ENCODE results near the gene HLA-DRB5.
"Not testable (repeated sequence)": the region's sequence is repeated elsewhere in the genome, so short reads cannot be mapped to it uniquely, and the experiment has no call there.

HLA-DRB5 gene

GRCh38 chr6:32501016-32501415 lies 29.1 kb downstream of the HLA-DRB5 start:
- no peak for DNase-seq (ENCODE audit: low read depth in 3 of 3)

- DNase-seq (ENCODE audit: low read depth in 3 of 3): no peak
Observed at GRCh38 chr6:32492351-32492750, 37.7 kb downstream of the HLA-DRB5 start.

GRCh38 chr6:32491700-32492099 lies 38.4 kb downstream of the HLA-DRB5 start:
- no peak for DNase-seq (ENCODE audit: low read depth in 3 of 3)

GRCh38 chr6:32488083-32488482 lies 42.0 kb downstream of the HLA-DRB5 start:
- no peak for DNase-seq (ENCODE audit: low read depth in 3 of 3)

- DNase-seq (ENCODE audit: low read depth in 3 of 3): no peak
Observed at GRCh38 chr6:32484614-32484998, 45.5 kb downstream of the HLA-DRB5 start.

GRCh38 chr6:32483968-32484613 lies 46.0 kb downstream of the HLA-DRB5 start:
- DNase-seq (ENCODE audit: low read depth in 3 of 3): no peak

GRCh38 chr6:32475392-32476206 lies 54.5 kb downstream of the HLA-DRB5 start:
- DNase-seq (ENCODE audit: low read depth in 3 of 3): no peak

GRCh38 chr6:32473376-32474348 lies 56.4 kb downstream of the HLA-DRB5 start:
- DNase-seq (ENCODE audit: low read depth in 3 of 3): not testable (repeated sequence)

- DNase-seq (ENCODE audit: low read depth in 3 of 3): no peak
Observed at GRCh38 chr6:32472781-32473375, 57.2 kb downstream of the HLA-DRB5 start.

GRCh38 chr6:32467743-32468503 lies 62.2 kb downstream of the HLA-DRB5 start:
- DNase-seq (ENCODE audit: low read depth in 3 of 3): not testable (repeated sequence)

Data from stimulated activated CD4-positive, alpha-beta T cell treated with anti-CD3 and anti-CD28 coated beads, TNF-alpha, amount 100 ng/mL, for 48 hours (primary cell).